AML-193 (cell line): ENCODE measurements around the gene CYRIA.
A peak's percentile ranks its signal among the peaks of the same experiment; 100 is the strongest.

Experiments
- DNase-seq, 2 experiments: peaks; one replicate each; lab custom pipeline; 2025; lab: John Stamatoyannopoulos, UW

CYRIA gene

GRCh38 chr2:16650287-16651249 lies 15.1 kb downstream of the CYRIA start:
- DNase-seq = no peak

- DNase-seq = no peak
These were observed 16.0 kb downstream of the CYRIA start for GRCh38 chr2:16649353-16650286.

- DNase-seq = no peak
These were observed 17.5 kb downstream of the CYRIA start for GRCh38 chr2:16647992-16648617.

GRCh38 chr2:16645775-16646559 lies 19.7 kb downstream of the CYRIA start:
- no peak for DNase-seq

- DNase-seq = no peak
These were observed 20.5 kb downstream of the CYRIA start for GRCh38 chr2:16645088-16645487.

GRCh38 chr2:16644221-16644925 lies 21.3 kb downstream of the CYRIA start:
- DNase-seq = no peak

- DNase-seq = no peak
These were observed 22.5 kb downstream of the CYRIA start for GRCh38 chr2:16643099-16643498.

- DNase-seq = no peak
These were observed 23.5 kb downstream of the CYRIA start for GRCh38 chr2:16642088-16642487.

GRCh38 chr2:16641509-16641908 lies 24.1 kb downstream of the CYRIA start:
- DNase-seq = no peak

- no peak for DNase-seq
These were observed 24.8 kb downstream of the CYRIA start for GRCh38 chr2:16640867-16641266.

GRCh38 chr2:16640001-16640700 lies 25.5 kb downstream of the CYRIA start:
- no peak for DNase-seq

- no peak for DNase-seq
These were observed 26.2 kb downstream of the CYRIA start for GRCh38 chr2:16639431-16639830.

- no peak for DNase-seq
These were observed 26.7 kb downstream of the CYRIA start for GRCh38 chr2:16638946-16639345.

- DNase-seq = no peak
These were observed 28.3 kb downstream of the CYRIA start for GRCh38 chr2:16637304-16637703.

- DNase-seq = no peak
These were observed 29.6 kb downstream of the CYRIA start for GRCh38 chr2:16635791-16636699.

- no peak for DNase-seq
These were observed 31.8 kb downstream of the CYRIA start for GRCh38 chr2:16633621-16634430.

- no peak for DNase-seq
These were observed 33.0 kb downstream of the CYRIA start for GRCh38 chr2:16632598-16632997.

GRCh38 chr2:16630463-16630862 lies 35.2 kb downstream of the CYRIA start:
- DNase-seq = peak; percentile 85 to 88
